ENCODE data around the gene FAM72D. TPM values are rescaled to one million over a fixed set of nuclear protein-coding genes. Genes with fewer than 3 reads are reported as not detected.
"Not testable (repeated sequence)": the region's sequence is repeated elsewhere in the genome, so short reads cannot be mapped to it uniquely, and the experiment has no call there.

FAM72D gene
- total and polyA plus RNA-seq, 2 of the 8 experiments (the other 6 are each of a cell fraction or from before 2014, with no cell fraction given) = 4.9 to 12.7 TPM

DNA sequence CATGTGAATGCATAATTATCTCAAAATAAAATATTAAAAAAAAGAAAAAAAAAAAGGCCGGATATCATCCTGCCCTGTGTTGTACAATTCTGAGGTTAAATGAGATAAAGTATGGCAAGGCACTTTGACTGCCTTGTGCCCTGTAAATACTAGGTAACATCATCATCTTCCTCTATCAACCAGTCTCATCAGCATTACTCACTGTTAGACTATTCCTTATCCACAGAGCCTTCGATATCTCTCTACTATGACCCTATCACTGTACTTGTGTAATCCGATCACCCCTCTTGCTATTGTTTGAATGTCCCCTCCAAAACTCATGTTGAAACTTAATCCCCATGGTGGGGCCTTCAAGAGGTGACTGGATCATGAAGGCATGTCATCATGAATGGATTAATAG lies 18.9 kb upstream of the FAM72D start:
- WGBS, 2 experiments (ENCODE audit: extremely low coverage in 1 of 2, insufficient coverage in 1 of 2, insufficient read length in 1 of 2, insufficient replicate concordance in 2 of 2, low coverage in 1 of 2, low lambda C conversion rate in 2 of 2, missing lambda C conversion rate in 1 of 2) = no CpG with 5 or more reads among the region's 3 CpGs
- H3K27me3 ChIP-seq (replicated peaks in 1 of 4; ENCODE audit: control insufficient read depth in 3 of 4, extremely low read depth in 1 of 4, insufficient read depth in 3 of 4, low read length in 3 of 4); H2BK20ac ChIP-seq (ENCODE audit: low read length); H2AFZ ChIP-seq (ENCODE audit: low read length); H3K9me3 ChIP-seq (ENCODE audit: insufficient read depth in 2 of 2, low read depth in 1 of 2, low read length in 1 of 2); H2BK5ac ChIP-seq (ENCODE audit: low read depth, low read length); H2BK15ac ChIP-seq (ENCODE audit: low read length); H3K56ac ChIP-seq (replicated peaks; ENCODE audit: insufficient read length, low read depth, low read length); H3K18ac ChIP-seq (ENCODE audit: extremely low read depth, low read length); H3K27ac ChIP-seq (ENCODE audit: low read depth, low read length); DNase-seq (ENCODE audit: low read depth in 1 of 2, low spot score in 2 of 2); H4K20me1 ChIP-seq (replicated peaks in 1 of 2; ENCODE audit: control insufficient read depth in 1 of 2, insufficient read depth in 2 of 2, low read length in 2 of 2); H4K91ac ChIP-seq (replicated peaks; ENCODE audit: insufficient read length, low read length); H3K4me3 ChIP-seq (ENCODE audit: extremely low read depth in 1 of 4, insufficient read depth in 2 of 4, low read depth in 3 of 4, low read length in 4 of 4); H3K4me2 ChIP-seq (ENCODE audit: insufficient read depth in 1 of 2, low read depth in 2 of 2, low read length in 2 of 2); H3K9ac ChIP-seq (replicated peaks in 1 of 4; ENCODE audit: extremely low read depth in 1 of 4, low read depth in 3 of 4, low read length in 3 of 4); H2AK5ac ChIP-seq (ENCODE audit: low read depth, low read length); H2BK12ac ChIP-seq (ENCODE audit: low read depth, low read length); H3K14ac ChIP-seq (ENCODE audit: insufficient read length); H3K79me2 ChIP-seq (ENCODE audit: control insufficient read depth in 1 of 2, insufficient read depth in 2 of 2, low read length in 2 of 2); FAIRE-seq; H3K4me1 ChIP-seq (replicated peaks in 1 of 4; ENCODE audit: control insufficient read depth in 3 of 4, insufficient read depth in 4 of 4, low read length in 3 of 4); POLR2A ChIA-PET (ENCODE audit: partially characterized antibody); H3K23me2 ChIP-seq (ENCODE audit: low read depth, low read length); H3K36me3 ChIP-seq (ENCODE audit: control insufficient read depth in 2 of 4, insufficient read depth in 4 of 4, low read length in 3 of 4); H2BK120ac ChIP-seq (replicated peaks; ENCODE audit: low read depth, low read length); H3K4ac ChIP-seq (replicated peaks; ENCODE audit: insufficient read length, low read depth, low read length); H3K79me1 ChIP-seq (ENCODE audit: low read depth, low read length); H4K8ac ChIP-seq (ENCODE audit: extremely low read depth, insufficient read depth, low read length); CTCF ChIA-PET (ENCODE audit: partially characterized antibody); H3K23ac ChIP-seq (ENCODE audit: insufficient read length); H4K5ac ChIP-seq (ENCODE audit: insufficient read length, low read depth, low read length): not testable (repeated sequence)

DNA sequence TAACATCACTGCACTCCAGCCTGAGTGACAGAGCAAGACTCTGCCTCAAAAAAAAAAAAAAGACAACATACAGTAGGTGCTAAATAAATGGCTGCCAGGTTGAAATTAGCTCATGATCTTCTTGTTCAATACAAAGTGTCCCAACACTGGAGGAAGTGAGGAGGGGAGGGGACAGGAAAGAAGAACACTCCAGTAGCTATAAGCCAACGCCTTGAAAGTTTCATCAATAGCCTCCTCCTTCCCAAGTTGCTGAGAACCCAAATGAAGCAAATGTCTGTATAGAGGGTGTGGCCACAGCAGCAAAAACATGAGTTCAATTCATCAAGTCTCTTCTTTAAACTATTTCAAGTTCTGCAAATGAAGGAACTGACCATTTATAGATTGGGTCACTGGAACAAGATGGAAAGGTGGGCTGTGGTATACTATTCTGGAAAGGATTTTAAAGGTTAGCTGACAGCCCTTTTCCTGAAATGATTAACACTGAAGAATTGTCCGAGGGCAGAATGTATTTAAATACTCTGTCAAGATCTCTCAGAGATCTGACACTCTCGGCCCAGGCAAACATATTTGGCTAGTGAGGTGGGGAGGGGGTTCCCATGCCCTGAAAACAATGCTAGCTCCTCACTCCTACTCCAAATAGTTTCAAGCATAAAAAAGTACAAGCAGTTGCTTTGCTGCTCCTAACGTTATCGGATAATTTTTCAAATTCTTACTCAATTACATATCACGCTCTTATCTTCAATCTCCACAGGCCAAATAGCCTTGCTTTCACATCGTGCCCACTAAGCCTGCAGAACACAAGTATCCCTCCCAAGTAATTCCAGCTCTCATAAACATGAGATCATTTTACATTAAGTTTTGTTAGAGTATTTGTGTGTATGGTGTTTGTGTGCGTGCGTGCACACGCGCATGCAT lies 17.6 kb upstream of the FAM72D start:
- H3K9me3 ChIP-seq (ENCODE audit: insufficient read depth in 2 of 2, low read depth in 1 of 2, low read length in 1 of 2); H4K91ac ChIP-seq (replicated peaks; ENCODE audit: insufficient read length, low read length); H3K56ac ChIP-seq (replicated peaks; ENCODE audit: insufficient read length, low read depth, low read length); H2BK5ac ChIP-seq (ENCODE audit: low read depth, low read length); H2AK5ac ChIP-seq (ENCODE audit: low read depth, low read length); H4K5ac ChIP-seq (ENCODE audit: insufficient read length, low read depth, low read length); H4K8ac ChIP-seq (ENCODE audit: extremely low read depth, insufficient read depth, low read length); H3K23ac ChIP-seq (ENCODE audit: insufficient read length); H3K4ac ChIP-seq (replicated peaks; ENCODE audit: insufficient read length, low read depth, low read length); H4K20me1 ChIP-seq (replicated peaks in 1 of 2; ENCODE audit: control insufficient read depth in 1 of 2, insufficient read depth in 2 of 2, low read length in 2 of 2); H3K79me1 ChIP-seq (ENCODE audit: low read depth, low read length); H2BK15ac ChIP-seq (ENCODE audit: low read length); H3K4me2 ChIP-seq (ENCODE audit: insufficient read depth in 1 of 2, low read depth in 2 of 2, low read length in 2 of 2); H2BK20ac ChIP-seq (ENCODE audit: low read length); H2BK120ac ChIP-seq (replicated peaks; ENCODE audit: low read depth, low read length); CTCF ChIA-PET (ENCODE audit: partially characterized antibody); H3K9ac ChIP-seq (replicated peaks in 1 of 4; ENCODE audit: extremely low read depth in 1 of 4, low read depth in 3 of 4, low read length in 3 of 4); H3K27me3 ChIP-seq (replicated peaks in 1 of 4; ENCODE audit: control insufficient read depth in 3 of 4, extremely low read depth in 1 of 4, insufficient read depth in 3 of 4, low read length in 3 of 4); H3K18ac ChIP-seq (ENCODE audit: extremely low read depth, low read length); FAIRE-seq; H3K79me2 ChIP-seq (ENCODE audit: control insufficient read depth in 1 of 2, insufficient read depth in 2 of 2, low read length in 2 of 2); H3K27ac ChIP-seq (ENCODE audit: low read depth, low read length); H2BK12ac ChIP-seq (ENCODE audit: low read depth, low read length); H3K4me3 ChIP-seq (ENCODE audit: extremely low read depth in 1 of 4, insufficient read depth in 2 of 4, low read depth in 3 of 4, low read length in 4 of 4); DNase-seq (ENCODE audit: low read depth in 1 of 2, low spot score in 2 of 2); H3K36me3 ChIP-seq (ENCODE audit: control insufficient read depth in 2 of 4, insufficient read depth in 4 of 4, low read length in 3 of 4); H3K4me1 ChIP-seq (replicated peaks in 1 of 4; ENCODE audit: control insufficient read depth in 3 of 4, insufficient read depth in 4 of 4, low read length in 3 of 4); H3K14ac ChIP-seq (ENCODE audit: insufficient read length); H3K23me2 ChIP-seq (ENCODE audit: low read depth, low read length); H2AFZ ChIP-seq (ENCODE audit: low read length); POLR2A ChIA-PET (ENCODE audit: partially characterized antibody): not testable (repeated sequence)
- WGBS, 2 experiments (ENCODE audit: extremely low coverage in 1 of 2, insufficient coverage in 1 of 2, insufficient read length in 1 of 2, insufficient replicate concordance in 2 of 2, low coverage in 1 of 2, low lambda C conversion rate in 2 of 2, missing lambda C conversion rate in 1 of 2) = no CpG with 5 or more reads among the region's 11 CpGs
